ENCODE results near the gene HOXB4. TPM values are rescaled to one million over a fixed set of nuclear protein-coding genes. Genes with fewer than 3 reads are reported as not detected.

The HOXB4 gene
- total RNA-seq, 4 donors from 2014 or later: 0.98 to 2.8 (median 2.0) TPM

DNA sequence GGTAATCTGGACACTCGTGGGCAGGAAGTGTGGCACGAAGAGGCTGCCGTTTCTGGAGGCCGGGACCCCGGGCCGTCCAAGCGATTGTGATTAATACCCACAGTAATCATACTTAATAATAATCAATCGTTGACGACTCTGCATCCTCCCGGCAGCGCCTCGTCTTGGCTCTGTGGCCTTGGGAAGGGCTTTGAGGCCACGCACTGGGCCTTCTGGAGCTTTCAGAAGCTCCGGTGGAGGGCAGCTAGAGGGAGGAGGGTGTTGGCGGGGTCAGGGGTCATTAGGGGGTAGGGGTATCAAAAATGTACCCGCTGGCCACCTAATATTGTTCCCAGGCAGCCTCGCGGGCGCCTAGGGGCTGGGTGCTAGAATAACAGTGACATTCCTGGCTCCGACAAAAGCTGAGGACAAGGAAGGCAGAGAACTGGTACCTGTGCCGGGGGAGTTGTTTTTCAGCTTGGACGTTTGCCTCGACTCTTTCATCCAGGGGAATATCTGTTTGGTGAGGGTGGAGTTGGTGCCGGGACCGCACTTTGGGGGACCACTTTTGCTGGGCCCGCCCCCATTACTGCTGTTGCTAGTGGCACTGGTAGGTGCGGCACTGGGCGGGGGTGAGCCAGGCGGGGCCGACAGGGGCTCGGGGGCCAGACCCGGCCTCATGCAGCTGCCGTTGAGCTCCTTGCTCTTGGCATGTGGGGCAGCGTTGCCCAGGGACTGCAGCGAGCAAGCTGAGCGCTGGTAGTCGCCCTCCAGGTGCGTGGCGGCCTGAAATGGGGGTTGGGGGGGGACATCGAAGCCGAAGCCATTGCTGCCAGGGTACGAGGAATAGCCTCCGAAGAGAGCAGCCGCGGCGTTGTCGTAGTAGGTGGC lies 26.3 kb downstream of the HOXB4 start:
- TF ChIP-seq, protein P1, sequence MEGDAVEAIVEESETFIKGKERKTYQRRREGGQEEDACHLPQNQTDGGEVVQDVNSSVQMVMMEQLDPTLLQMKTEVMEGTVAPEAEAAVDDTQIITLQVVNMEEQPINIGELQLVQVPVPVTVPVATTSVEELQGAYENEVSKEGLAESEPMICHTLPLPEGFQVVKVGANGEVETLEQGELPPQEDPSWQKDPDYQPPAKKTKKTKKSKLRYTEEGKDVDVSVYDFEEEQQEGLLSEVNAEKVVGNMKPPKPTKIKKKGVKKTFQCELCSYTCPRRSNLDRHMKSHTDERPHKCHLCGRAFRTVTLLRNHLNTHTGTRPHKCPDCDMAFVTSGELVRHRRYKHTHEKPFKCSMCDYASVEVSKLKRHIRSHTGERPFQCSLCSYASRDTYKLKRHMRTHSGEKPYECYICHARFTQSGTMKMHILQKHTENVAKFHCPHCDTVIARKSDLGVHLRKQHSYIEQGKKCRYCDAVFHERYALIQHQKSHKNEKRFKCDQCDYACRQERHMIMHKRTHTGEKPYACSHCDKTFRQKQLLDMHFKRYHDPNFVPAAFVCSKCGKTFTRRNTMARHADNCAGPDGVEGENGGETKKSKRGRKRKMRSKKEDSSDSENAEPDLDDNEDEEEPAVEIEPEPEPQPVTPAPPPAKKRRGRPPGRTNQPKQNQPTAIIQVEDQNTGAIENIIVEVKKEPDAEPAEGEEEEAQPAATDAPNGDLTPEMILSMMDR (IDR thresholded peaks at IDR 0.05; ENCODE audit: low read depth): no peak

DNA sequence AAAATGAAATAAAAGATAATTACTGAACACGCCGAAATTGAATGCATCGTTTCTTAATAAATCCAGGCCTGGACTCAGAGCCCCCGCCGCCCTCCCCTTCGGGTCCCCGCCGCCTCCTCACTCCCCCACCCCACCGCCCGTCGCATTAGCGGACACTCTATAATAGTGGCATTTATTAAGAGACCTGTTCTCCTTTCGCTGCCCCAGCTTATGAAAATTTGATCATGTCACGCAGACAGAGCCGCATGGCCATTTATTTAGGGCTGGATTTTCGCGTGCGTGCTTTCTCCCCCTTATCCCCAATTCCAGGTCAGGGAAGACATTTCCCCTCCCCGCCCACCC lies 27.0 kb downstream of the HOXB4 start:
- TF ChIP-seq, protein P1 (IDR thresholded peaks at IDR 0.05; ENCODE audit: low read depth): no peak

DNA sequence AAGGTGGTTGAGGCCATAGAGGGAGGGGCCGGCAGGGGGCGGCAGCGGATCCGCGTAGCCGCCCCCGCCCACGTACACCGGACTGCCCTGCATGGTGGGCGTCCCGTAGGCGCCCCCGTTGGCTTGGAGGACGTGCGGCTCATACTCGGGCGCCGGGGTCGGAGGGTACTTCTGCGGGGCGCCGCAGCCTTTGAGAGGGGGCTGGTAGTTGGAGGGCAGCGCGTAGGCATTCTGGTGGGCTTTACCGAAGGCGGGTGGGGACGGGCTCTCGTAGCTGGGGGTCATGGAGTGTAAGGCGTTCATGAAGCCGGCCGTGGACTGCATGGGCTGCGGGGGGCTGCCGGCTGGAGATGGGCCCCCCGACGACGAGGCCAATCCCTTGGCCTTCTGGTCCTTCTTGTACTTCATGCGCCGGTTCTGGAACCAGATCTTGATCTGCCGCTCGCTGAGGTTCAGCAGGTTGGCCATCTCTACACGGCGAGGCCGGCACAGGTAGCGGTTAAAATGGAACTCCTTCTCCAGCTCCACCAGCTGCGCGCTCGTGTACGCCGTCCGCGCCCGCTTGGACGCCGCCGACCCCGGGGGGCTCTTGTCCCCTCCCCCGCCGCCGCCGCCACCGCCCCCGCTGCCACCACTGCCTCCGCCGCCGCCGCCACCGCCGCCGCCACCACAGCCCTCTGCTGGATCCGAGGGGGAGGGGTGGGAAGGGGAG lies 27.5 kb downstream of the HOXB4 start:
- TF ChIP-seq, protein P1 (IDR thresholded peaks at IDR 0.05; ENCODE audit: low read depth): no peak

DNA sequence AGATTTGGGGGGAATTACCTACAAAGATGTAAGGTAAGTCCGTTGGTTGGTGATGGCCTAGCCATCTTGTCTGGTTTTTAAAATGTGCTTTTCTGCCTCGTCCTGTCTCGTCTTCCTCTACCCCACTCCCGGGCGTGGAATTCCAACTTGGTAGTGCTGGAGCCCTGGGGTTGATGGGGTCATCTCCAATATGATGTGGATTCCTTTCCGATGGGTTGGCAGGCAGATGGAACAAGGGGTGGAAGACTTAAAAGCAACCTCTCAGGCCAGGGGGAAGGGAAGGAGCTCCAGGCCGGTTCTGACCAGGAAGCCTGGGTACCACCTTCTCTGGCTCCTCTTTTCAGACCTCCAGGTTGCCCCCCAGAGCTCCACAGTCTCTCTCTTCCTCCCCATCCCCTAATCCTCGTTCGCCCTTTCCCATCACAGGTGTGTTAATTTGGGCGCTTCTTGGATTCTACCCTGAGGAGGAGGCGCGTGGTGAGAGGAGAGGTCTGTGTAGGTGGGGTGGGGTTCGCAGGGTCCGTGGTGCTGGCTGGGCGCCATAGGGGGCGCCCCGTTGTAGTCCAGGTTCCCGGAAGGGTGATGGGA lies 28.1 kb downstream of the HOXB4 start:
- TF ChIP-seq, protein P1 (IDR thresholded peaks at IDR 0.05; ENCODE audit: low read depth): no peak

DNA sequence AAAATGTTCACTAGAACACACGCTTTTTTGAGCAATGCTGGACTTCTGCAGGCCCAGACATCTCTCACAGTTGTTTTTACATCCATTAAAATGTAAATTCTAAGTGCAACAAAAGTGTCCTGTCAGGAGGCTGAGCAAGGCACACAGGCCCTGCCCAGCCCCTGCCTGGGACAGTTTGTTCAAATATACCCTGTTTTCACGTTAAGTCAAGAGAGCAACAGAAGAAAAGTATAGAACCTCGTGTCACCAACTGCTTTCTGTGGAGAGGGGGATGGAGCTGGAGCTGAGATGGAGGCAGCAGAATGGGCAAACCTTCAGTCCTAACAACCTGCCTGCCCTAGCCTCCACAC lies 28.9 kb downstream of the HOXB4 start:
- TF ChIP-seq, protein P1 (IDR thresholded peaks at IDR 0.05; ENCODE audit: low read depth): no peak

DNA sequence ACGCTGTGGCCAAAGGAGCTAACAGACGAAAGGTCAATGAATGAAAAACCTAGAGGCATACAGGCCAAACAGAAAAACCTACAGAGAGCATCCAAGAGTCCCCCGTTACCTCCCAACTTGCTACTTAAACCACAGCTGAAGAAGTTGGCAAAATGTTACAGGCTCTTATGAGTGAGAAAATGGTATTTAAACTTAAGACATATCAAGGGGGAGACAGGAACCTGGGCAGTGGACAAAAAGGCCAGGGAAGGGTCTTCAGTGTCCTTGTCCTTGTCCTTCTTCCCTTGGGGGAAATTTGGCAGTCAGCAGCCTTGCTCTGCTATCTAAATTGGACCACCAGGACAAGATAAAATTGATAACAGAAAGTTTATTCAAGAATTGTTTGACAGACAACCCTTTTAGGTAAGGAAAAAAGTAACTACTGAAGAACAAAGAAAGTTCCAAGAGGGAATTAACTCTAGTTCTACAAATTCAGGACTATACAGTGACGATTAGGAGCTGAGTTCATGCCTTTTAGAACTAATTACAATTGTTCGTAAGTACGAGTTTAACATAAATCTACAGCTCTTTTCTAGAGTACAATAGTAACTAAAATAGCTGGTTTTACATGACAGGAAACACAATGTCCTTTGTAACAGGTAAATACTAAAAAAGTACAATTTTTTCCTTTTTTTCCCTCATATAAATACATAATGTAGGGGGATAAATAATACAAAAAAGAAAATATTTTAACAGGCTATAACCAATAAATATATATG lies 29.4 kb downstream of the HOXB4 start:
- TF ChIP-seq, protein P1 (IDR thresholded peaks at IDR 0.05; ENCODE audit: low read depth): no peak
